Right atrium auricular region (tissue), 2 donors: ENCODE measurements around the gene LIN52. TPM values are rescaled to one million over a fixed set of nuclear protein-coding genes. Genes with fewer than 3 reads are reported as not detected.

Source experiments
- DNase-seq: peaks from one replicate; pipeline ENCODE4 v3.0.0-alpha.2; 2019; ENCODE audit warnings: low spot score
- H3K27ac ChIP-seq, 2 donors: fragments of 200-600 bp; sonication (generic); 1 replicate in 1 of 2; 2 replicates in 1 of 2; pipeline ENCODE4 v1.5.1; 2016 to 2019
- H3K27me3 ChIP-seq, 2 donors: fragments of 200-600 bp; sonication (generic); one replicate each; pipeline versions ENCODE4 v1.5.1 to v1.6.0; 2017 to 2019
- H3K36me3 ChIP-seq: fragments of 200-600 bp; sonication (generic); one replicate; pipeline ENCODE4 v1.5.1; 2016
- H3K4me1 ChIP-seq, 2 donors: fragments of 200-600 bp; sonication (generic); one replicate each; pipeline versions ENCODE4 v1.5.1 to v1.6.0; 2017 to 2019
- H3K4me3 ChIP-seq, 2 donors: fragments of 200-600 bp; sonication (generic); 1 replicate in 1 of 2; 2 replicates in 1 of 2; pipeline ENCODE4 v1.5.1; 2017 to 2019; ENCODE audit warnings: mild to moderate bottlenecking in 1 of 2, moderate library complexity in 1 of 2
- H3K9me3 ChIP-seq, 2 donors: fragments of 200-600 bp; sonication (generic); one replicate each; pipeline ENCODE4 v1.5.1; 2019
- total RNA-seq, 2 donors: library from RNA; depleted of rRNA; stranded (reverse); fragments of >200 nt; gene quantifications; one replicate each; pipeline ENCODE4 v1.1.0, GENCODE V29; 2016
- TF ChIP-seq, protein P1 (sequence below), 2 donors: fragments of 200-600 bp; sonication (generic); IDR thresholded peaks; one replicate each; pipeline ENCODE4 v1.5.1; 2019; ENCODE audit warnings: antibody characterized with exemption in 2 of 2

The LIN52 gene
- total RNA-seq, 2 donors from 2014 or later, result 7.1 to 7.4 TPM

DNA sequence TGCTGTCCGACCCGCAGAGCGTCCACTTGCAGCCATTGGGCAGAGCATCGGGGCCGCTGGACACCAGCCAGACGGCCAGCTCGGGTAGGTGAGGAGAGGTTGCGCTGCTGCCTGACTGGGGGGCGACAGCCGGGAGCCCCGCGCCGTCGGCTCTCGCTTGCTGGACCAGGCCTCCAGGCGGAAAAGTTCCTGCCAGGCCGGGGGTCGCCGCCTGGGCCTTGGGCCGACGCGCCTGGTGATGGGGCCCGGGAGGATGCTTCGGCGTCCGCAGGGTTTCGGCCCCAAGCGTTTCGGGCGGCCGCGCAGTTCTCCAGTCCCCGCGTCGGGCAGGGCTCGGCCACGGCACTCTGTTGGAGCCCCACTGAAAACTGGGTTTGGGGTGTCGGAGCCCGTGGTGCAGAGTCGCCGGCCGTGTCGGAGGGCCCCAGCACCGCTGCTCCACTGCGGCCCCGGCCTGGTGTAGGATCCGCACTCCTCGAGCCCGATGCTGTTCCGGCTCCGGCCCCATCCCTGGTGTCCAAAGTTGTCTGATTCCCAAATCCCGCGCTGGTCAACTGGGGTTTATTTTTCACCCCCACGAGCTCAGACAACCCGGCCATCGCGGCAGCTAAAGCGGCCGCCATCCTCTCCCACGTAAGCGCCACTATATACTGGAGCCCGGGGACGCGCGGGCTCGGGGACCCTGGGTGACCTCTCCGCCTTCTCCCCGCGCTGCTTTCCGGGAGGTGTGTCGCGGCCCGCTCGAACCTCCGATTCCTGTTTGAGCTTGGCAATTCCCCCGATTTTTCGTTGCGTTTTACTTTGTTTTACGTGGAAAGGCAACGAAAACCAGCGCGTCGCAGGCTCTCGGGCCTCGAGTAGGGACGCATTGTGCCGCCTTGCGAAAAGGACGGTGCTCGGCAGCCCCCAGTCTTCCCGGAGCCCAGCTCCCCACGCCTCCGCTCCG is 155.4 kb downstream of the LIN52 start:
- no peak for DNase-seq
- Histone ChIP-seq H3K4me1 (peaks cover 0 to 33% of the 10 kb centered on the region in 2 donors), H3K4me3 (peak overlapping the region; percentile 1 to 39), H3K9me3 (no peaks in the 10 kb centered on the region), H3K27me3 (peaks cover 37 to 52% of the 10 kb centered on the region in 2 donors), H3K36me3 (no peaks in the 10 kb centered on the region), H3K27ac (no peak overlapping the region)
- TF ChIP-seq, protein P1, sequence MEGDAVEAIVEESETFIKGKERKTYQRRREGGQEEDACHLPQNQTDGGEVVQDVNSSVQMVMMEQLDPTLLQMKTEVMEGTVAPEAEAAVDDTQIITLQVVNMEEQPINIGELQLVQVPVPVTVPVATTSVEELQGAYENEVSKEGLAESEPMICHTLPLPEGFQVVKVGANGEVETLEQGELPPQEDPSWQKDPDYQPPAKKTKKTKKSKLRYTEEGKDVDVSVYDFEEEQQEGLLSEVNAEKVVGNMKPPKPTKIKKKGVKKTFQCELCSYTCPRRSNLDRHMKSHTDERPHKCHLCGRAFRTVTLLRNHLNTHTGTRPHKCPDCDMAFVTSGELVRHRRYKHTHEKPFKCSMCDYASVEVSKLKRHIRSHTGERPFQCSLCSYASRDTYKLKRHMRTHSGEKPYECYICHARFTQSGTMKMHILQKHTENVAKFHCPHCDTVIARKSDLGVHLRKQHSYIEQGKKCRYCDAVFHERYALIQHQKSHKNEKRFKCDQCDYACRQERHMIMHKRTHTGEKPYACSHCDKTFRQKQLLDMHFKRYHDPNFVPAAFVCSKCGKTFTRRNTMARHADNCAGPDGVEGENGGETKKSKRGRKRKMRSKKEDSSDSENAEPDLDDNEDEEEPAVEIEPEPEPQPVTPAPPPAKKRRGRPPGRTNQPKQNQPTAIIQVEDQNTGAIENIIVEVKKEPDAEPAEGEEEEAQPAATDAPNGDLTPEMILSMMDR (IDR thresholded peaks at IDR 0.05), result no peak

DNA sequence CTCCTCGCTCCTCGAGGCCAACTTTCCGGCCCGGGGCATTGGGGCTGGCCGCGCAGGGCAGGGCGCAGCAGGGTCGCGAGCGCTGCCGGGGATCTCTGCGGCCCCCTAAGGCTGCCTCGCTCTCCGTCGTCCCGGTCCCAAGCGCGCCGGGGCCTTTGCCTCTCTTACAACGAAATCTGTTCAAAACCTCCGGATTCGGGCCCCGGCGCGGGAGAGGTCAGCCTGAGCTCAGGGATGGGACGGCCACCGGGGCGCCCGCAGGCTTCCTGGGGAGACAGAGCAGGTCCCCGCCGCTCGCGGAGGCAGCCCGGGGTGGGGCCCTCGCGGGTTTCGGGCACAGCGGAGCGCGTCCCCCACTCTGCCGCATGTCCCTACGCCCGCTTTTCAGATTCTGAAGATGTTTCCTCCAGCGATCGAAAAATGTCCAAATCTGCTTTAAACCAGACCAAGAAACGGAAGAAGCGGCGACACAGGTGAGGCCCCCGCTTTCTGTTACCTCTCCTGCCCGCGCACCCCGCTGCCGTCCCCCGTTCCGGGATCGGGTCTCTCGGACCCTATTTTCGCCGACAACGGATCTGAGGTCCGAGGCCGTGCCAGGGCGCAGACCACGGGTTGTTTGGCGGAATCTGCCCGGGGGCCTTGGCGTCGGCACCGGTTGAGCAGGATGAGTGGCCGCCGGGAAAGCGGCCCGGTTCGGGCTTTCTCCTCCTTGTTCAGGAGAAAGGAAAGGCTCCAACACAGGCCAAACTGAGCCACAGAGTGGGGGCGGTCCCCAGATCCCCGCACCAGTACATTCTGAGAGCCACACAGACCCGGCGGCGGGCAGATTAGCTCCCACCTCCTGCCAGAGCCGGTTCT is 156.3 kb downstream of the LIN52 start:
- H3K36me3 ChIP-seq, result no peaks in the 10 kb centered on the region
- TF ChIP-seq, protein P1 (IDR thresholded peaks at IDR 0.05), result no peak
- H3K27ac ChIP-seq, result no peak overlapping the region
- H3K27me3 ChIP-seq, result peaks cover 37 to 52% of the 10 kb centered on the region in 2 donors
- peaks cover 0 to 33% of the 10 kb centered on the region in 2 donors for H3K4me1 ChIP-seq
- peak overlapping the region; percentile 1 to 39 for H3K4me3 ChIP-seq
- no peak for DNase-seq
- H3K9me3 ChIP-seq, result no peaks in the 10 kb centered on the region

DNA sequence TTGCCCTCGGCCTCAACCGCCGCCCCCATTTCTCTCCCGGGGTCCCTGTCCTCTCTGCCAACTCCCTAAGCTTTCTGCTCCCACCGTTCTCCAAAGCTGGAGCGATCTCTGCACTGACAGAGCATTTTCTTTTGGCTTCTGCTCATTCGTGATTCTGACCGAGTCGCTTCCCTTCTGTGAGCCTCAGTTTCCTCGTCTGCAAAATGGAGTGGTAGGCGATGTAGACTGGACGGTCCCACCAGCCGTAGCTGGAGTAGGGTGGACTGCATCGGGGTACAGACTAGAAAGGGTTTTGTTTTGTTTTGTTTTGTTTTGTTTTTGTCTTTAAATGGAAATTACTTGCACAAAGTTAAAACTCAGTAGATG is 156.9 kb downstream of the LIN52 start:
- no peak overlapping the region for H3K27ac ChIP-seq
- no peaks in the 10 kb centered on the region for H3K9me3 ChIP-seq
- TF ChIP-seq, protein P1 (IDR thresholded peaks at IDR 0.05), result no peak
- no peak for DNase-seq
- H3K4me3 ChIP-seq, result no peak overlapping the region
- H3K27me3 ChIP-seq, result peaks cover 37 to 52% of the 10 kb centered on the region in 2 donors
- peaks cover 0 to 33% of the 10 kb centered on the region in 2 donors for H3K4me1 ChIP-seq
- H3K36me3 ChIP-seq, result no peaks in the 10 kb centered on the region

DNA sequence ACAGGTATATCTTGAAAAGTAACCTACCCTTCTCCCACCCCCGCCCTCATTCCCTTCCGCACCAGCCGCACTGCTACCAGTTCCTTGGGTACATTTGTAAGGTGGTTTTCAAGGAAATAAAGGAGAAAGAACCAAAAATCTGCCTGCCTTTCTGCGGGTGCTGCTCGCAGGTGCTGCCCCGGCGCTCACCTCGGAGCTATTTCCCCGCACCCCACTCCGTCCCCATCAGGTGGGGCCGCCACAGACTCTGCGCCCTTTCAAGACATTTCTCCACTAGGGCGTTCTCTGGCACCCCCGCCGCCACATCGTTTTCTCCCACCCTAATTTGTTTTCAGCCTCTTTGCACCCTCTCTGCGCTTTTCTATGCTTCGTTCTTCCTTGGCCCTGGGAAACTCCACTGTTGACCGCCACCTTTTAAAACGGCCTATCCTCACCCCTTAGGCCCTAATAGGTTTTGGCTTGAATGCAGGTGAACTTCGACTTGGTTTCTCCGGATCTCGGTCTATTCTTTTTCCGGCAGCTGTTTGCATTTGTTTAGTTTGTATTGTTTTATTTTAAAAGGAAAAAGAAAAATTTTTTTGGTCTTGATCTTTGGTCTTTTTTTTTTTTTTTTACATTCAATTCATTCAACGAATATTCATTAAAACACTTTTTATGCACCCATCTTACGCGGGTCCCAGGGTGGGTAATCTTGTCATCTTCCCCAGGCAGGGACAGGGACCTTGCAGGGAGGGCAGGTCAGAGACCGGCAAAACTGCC is 157.4 kb downstream of the LIN52 start:
- no peak for DNase-seq
- Histone ChIP-seq H3K9me3 (no peaks in the 10 kb centered on the region), H3K4me3 (no peak overlapping the region), H3K27me3 (peaks cover 37 to 52% of the 10 kb centered on the region in 2 donors), H3K36me3 (no peaks in the 10 kb centered on the region), H3K27ac (no peak overlapping the region), H3K4me1 (peaks cover 0 to 33% of the 10 kb centered on the region in 2 donors)
- TF ChIP-seq, protein P1 (IDR thresholded peaks at IDR 0.05), result no peak

DNA sequence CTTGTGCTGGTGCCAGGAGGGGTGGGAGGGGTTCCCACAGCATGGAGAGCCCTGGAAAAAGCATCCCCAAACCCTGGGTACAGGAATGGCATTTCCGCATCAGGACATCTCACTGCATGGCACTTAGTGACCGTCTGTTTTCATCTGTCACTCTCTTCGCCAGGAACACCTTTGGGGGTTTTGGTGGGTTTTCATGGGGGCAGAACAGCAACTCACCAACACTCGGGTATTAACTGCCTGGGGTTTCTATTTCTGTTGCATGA is 158.0 kb downstream of the LIN52 start:
- H3K4me3 ChIP-seq, result no peak overlapping the region
- H3K27ac ChIP-seq, result no peak overlapping the region
- DNase-seq, result no peak
- TF ChIP-seq, protein P1 (IDR thresholded peaks at IDR 0.05), result no peak
- H3K27me3 ChIP-seq, result peaks cover 37 to 52% of the 10 kb centered on the region in 2 donors
- H3K4me1 ChIP-seq, result peaks cover 0 to 33% of the 10 kb centered on the region in 2 donors
- no peaks in the 10 kb centered on the region for H3K36me3 ChIP-seq
- H3K9me3 ChIP-seq, result no peaks in the 10 kb centered on the region
